SU-DHL-6 (cell line): ENCODE data around the gene TCEANC2.
"Not testable (repeated sequence)": the region's sequence is repeated elsewhere in the genome, so short reads cannot be mapped to it uniquely, and the experiment has no call there.

Experiments
- CTCF ChIP-seq: fragments of 200-600 bp; sonication (generic); IDR thresholded peaks from one replicate; pipeline ENCODE4 v1.5.1; 2017; ENCODE audit warnings: antibody characterized with exemption, mild to moderate bottlenecking, low read length, moderate library complexity; ENCODE audit not compliant: insufficient read depth, poor library complexity, severe bottlenecking
- EZH2phosphoT487 ChIP-seq: fragments of 200-600 bp; sonication (generic), shearing (Covaris generic); conservative IDR thresholded peaks from 2 replicates; pipeline ENCODE4 v1.6.1; 2018; ENCODE audit warnings: mild to moderate bottlenecking, antibody characterized with exemption, low read length, moderate library complexity, mixed read lengths

- TF ChIP-seq EZH2phosphoT487, CTCF: not testable (repeated sequence)
Observed at GRCh38 chr1:54024811-54025210, 28.6 kb upstream of the TCEANC2 start.
